Limb (tissue), 2 donors: ENCODE measurements around the gene SPATC1L.
"Not testable (repeated sequence)": the region's sequence is repeated elsewhere in the genome, so short reads cannot be mapped to it uniquely, and the experiment has no call there.

Experiments
- DNase-seq, 2 donors: peaks; one replicate each; pipeline ENCODE4 v3.0.0-alpha.2; 2016; ENCODE audit errors: extremely low spot score in 2 of 2

The SPATC1L gene

GRCh38 chr21:46183337-46183909 is 836 bp downstream of the SPATC1L start:
- DNase-seq = not testable (repeated sequence)

- no peak for DNase-seq
Observed at GRCh38 chr21:46182548-46183336, 1.5 kb downstream of the SPATC1L start.

DNA sequence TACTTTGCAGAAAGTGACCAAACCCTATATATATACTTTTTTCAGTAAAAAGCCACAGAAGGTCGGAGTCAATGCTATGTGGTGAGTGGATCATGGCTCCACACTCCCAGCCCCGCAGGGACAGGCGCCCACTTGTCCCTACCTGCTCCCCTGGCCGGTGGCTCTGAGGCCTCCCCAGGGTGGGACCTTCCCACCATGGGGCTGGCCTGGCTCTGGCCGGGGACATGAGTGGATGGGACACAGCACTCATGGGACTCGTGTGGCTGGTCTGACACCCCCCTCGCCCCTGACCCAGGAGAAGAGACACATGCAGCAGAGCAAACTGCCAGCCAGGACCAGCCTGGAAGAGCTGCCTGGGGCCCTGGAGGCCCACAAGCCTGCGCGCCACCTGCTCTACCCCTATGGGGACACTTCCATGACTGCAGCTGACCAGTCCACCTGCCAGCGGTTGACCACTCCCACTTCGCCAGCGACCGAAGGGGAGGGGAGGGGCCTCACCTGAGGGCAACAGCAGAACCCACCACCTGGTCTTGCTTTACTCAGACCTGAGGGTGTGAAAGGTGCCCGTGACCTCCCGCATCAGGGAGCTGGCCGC is 2.2 kb downstream of the SPATC1L start:
- DNase-seq = no peak

GRCh38 chr21:46181436-46181835 is 2.8 kb downstream of the SPATC1L start:
- DNase-seq = no peak

DNA sequence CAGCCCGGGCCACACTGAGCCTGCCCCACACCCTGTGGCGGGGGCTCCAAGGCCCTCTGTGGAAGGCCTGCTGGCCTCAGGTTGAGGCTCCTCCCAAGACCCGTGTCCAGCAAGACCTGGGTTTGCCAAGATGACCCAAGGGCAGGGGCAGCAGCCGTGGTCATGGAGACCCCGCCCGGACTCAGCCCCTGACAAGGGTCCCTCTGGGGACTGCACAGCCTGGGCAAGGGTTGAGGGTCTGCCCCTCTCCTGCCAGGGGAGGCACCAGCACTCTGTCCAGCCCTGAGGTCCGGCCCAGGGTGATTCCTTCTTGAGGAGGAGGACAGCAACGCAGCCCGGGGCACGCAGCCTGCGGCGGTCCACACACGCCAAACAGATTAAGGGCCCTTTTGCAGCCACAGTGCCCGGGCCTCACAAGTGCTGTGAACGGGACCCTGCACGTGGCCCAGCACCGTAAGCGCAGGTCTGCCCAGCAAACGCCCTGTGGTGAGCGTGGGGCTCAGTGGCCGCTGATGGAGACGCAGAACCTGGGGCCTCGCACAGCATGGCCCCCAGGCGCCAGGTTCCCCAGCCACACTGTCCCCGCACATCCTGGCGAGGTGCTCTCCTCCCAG is 3.4 kb downstream of the SPATC1L start:
- no peak for DNase-seq

GRCh38 chr21:46180079-46180722 is 4.1 kb downstream of the SPATC1L start:
- DNase-seq = no peak

- DNase-seq = no peak
Observed at GRCh38 chr21:46179708-46180078, 4.6 kb downstream of the SPATC1L start.

GRCh38 chr21:46178961-46179360 is 5.3 kb downstream of the SPATC1L start:
- DNase-seq = no peak

GRCh38 chr21:46176443-46177129 is 7.7 kb downstream of the SPATC1L start:
- DNase-seq = not testable (repeated sequence)

DNA sequence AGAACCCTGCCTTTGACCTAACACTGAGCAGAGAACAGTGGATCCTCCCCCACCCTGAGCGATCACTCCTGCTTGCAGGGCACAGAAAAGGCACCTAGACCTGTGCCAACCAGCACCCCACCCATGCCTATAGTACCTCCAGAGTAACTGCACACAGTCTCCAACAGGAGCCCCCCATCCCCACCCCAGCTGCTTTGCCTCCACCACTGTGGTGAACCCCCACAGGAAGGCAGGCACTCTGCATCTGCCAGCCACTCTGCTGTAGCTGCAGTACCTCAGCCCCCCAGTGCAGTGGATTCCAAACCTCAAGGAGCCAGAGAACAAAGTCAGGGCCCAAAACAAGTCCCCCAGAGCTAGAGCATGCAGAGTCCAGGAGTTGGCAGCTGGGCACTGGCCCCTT is 10.7 kb downstream of the SPATC1L start:
- no peak for DNase-seq

DNA sequence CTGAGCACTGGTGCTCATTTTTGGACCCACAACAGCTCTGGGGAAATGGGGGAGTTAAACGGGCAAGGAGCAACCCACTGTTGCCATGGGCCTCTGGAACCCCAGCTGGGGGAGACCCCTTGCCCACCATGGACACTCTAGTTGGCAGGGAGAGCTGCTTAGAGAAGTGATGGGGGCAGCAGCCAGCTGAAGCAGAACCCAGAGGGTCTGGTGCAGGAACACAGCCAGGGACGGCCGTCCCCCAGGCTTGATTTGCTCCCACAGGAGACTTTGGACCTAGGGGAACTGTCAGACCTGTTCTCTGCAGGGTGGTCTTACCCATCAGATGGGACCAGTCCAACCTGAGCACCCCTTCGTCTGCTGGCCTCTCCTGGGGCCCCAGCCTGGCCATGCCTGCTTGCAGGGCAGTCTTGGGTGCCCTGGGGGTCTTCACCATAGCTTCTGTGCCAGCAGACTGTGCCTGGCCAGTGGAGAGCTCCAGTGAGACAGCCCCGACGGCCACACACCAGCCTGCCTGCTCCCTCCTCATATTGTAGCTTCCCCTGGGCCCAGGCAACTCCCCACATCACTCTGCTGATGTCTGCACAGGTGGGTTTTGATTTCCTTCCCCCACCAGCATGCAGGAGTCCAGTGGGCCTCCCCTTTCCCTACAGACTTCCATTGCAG is 11.3 kb downstream of the SPATC1L start:
- DNase-seq = no peak

- no peak for DNase-seq
Observed at GRCh38 chr21:46171996-46172862, 12.0 kb downstream of the SPATC1L start.

- DNase-seq = no peak
Observed at GRCh38 chr21:46171585-46171984, 12.7 kb downstream of the SPATC1L start.

GRCh38 chr21:46170436-46171193 is 13.6 kb downstream of the SPATC1L start:
- DNase-seq = not testable (repeated sequence)

- DNase-seq = no peak
Observed at GRCh38 chr21:46168659-46169386, 15.4 kb downstream of the SPATC1L start.

GRCh38 chr21:46168238-46168637 is 16.0 kb downstream of the SPATC1L start:
- peak in 1 of 2 donors; percentile 24 for DNase-seq

DNA sequence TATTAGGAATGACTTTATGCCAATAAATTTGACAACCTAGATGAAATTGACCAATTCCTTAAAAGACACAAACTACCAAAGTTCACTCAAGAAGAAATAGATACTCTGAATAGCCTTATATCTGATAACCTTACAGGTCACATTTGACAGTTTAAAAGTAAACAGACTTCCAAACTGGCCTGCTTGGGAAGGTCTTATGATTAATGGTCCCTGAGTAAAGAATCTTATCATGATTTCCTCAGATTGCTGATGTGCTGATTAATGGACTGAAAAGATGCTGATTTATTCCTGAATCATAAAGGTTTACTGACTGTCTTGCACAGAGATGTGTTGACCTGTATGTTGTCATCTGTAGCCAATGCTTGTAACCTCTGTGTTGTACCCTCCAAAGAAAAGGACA is 19.2 kb downstream of the SPATC1L start:
- DNase-seq = no peak

GRCh38 chr21:46163380-46163779 is 20.9 kb downstream of the SPATC1L start:
- DNase-seq = no peak
